ENCODE data around the gene RGMA.

Gene RGMA

DNA sequence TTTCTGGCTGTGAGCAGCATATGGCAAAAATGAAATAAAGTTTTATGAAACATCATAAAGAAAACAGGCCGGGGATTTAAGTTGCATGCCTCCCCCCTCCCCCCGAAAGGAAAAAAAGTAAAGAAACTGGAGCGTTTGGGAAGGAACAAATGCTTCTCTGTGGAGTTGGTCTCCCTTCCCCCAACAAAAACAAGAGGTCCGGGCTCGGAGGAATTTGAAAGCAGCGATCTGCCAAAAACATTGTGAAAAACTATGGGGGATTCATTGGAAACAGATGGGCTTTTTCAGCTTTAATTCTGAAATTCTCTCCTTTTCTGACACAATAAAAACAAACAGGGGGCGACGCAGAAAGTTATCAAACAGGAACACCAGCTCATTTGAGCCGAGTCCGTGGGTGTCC lies 17.0 kb downstream of the RGMA start:
- peak; percentile 42 for DNase-seq (ENCODE audit: extremely low spot score)
- CTCF ChIA-PET, result interaction anchor here (1.0 to 2.4 kb wide), 5 partner anchors 16 to 1048 kb away, joined by 3 to 13 read pairs (median 5); no protein-coding TSS in a partner anchor
- POLR2A ChIA-PET, result interaction anchor here (1.0 to 3.5 kb wide), 8 partner anchors 10 to 51 kb away, joined by 3 to 12 read pairs (median 4); no protein-coding TSS in a partner anchor
- TF ChIP-seq FOXM1 (IDR thresholded peaks at IDR 0.05; ENCODE audit: borderline replicate concordance) (no peak), L3MBTL2 (conservative IDR thresholded peaks at IDR 0.05) (no peak; the same call in 1 of the 2 replicates), SP1 (IDR thresholded peaks at IDR 0.05) (no peak)

DNA sequence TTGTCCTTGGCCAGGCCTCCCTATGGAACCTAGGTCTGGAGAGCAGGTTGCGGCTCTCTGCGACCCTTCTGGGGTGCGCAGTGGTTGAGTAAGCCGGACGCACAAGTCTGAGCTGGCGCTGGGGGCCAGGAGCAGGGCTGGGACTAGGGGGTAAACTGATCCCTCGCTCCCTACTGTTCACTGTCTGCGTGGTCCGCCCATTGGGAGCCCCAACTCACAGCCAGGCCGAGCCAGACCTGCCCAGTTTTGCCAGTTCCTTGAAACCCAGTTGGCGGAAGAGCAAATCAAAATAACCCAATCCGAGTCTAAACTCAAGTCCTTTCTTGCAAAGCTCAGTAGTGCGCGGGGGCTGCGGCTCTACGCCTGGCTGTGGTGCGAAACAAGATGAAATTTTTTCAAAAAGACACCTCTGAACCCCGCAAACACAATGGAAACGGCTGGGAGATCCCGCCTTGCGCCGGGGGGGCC lies 17.5 kb downstream of the RGMA start:
- no peak for TF ChIP-seq ELF4 (IDR thresholded peaks at IDR 0.05)
- TF ChIP-seq HDGF (IDR thresholded peaks at IDR 0.05; ENCODE audit: borderline replicate concordance), result no peak
- TF ChIP-seq ARNT (IDR thresholded peaks at IDR 0.05), result no peak
- TF ChIP-seq FOXA1 (IDR thresholded peaks at IDR 0.05), result no peak
- TF ChIP-seq FOXM1 (IDR thresholded peaks at IDR 0.05; ENCODE audit: borderline replicate concordance), result no peak
- no peak for TF ChIP-seq SUZ12 (IDR thresholded peaks at IDR 0.05)
- no peak for TF ChIP-seq LEF1 (IDR thresholded peaks at IDR 0.05; ENCODE audit: borderline replicate concordance)
- no peak for TF ChIP-seq FOXK2 (IDR thresholded peaks at IDR 0.05)
- no peak for TF ChIP-seq L3MBTL2 (conservative IDR thresholded peaks at IDR 0.05)
- no peak for TF ChIP-seq CTBP1 (IDR thresholded peaks at IDR 0.05; ENCODE audit: borderline replicate concordance)
- no peak for TF ChIP-seq NFRKB (IDR thresholded peaks at IDR 0.05)
- TF ChIP-seq BHLHE40 (IDR thresholded peaks at IDR 0.05; ENCODE audit: borderline replicate concordance), result no peak
- TF ChIP-seq ZNF384 (IDR thresholded peaks at IDR 0.05), result no peak
- no peak for TF ChIP-seq SP1 (IDR thresholded peaks at IDR 0.05)
- TF ChIP-seq TARDBP (IDR thresholded peaks at IDR 0.05), result no peak
- TF ChIP-seq, protein P1, sequence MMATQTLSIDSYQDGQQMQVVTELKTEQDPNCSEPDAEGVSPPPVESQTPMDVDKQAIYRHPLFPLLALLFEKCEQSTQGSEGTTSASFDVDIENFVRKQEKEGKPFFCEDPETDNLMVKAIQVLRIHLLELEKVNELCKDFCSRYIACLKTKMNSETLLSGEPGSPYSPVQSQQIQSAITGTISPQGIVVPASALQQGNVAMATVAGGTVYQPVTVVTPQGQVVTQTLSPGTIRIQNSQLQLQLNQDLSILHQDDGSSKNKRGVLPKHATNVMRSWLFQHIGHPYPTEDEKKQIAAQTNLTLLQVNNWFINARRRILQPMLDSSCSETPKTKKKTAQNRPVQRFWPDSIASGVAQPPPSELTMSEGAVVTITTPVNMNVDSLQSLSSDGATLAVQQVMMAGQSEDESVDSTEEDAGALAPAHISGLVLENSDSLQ (IDR thresholded peaks at IDR 0.05), result no peak
- CTCF ChIA-PET, result interaction anchor here (1.2 to 2.4 kb wide), 4 partner anchors 16 to 1048 kb away, joined by 4 to 13 read pairs (median 6); no protein-coding TSS in a partner anchor
- POLR2A ChIA-PET, result interaction anchor here (1.0 to 3.5 kb wide), 9 partner anchors 10 to 171 kb away, joined by 3 to 12 read pairs (median 3); partner anchors contain the start of gene CHD2
- DNase-seq (ENCODE audit: extremely low spot score), result no peak

DNA sequence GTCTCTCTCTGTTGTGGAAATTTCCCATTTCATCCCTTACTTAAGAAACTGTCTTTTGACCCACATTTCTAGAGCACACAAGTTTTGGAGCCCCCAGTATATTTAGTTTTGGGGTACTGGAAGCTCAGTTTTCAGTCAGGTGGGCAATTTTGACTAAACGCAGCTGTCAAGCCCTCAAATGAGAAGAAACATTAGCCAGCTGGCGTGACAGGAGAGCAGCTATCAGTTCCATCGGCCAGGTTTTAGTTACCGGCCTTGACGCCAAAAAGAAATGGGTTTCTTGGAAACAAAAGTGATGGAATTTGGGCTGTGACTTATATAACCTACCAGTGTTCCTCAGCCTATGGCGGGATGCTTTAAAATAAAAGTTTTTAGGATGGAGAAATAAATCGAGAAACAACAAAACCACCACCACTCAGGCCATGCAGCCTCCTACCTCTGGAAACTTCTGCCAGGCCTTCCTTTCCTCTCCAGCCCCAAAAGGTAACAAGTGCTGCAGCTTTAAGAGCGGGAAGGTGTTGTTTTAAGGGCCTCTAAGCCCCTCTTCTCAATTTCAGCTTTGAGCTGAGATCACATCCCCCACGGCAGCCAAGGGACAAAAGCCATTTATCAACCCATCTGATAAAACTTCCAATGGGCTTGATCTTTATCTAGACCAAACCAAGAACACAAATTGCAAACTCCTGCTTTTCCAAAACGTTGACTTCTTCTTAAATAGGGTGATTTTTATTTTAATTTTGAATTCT lies 18.3 kb downstream of the RGMA start:
- no peak for DNase-seq (ENCODE audit: extremely low spot score)
- ChIA-PET CTCF (interaction anchor here (1.0 to 2.4 kb wide), 3 partner anchors 17 to 356 kb away, joined by 3 to 13 read pairs (median 4); no protein-coding TSS in a partner anchor), POLR2A (interaction anchor here (1.0 to 3.5 kb wide), 5 partner anchors 9 to 171 kb away, joined by 3 to 12 read pairs (median 6); partner anchors contain the start of gene CHD2)
- TF ChIP-seq TARDBP (IDR thresholded peaks at IDR 0.05), result no peak
- TF ChIP-seq FOXM1 (IDR thresholded peaks at IDR 0.05; ENCODE audit: borderline replicate concordance), result no peak
- TF ChIP-seq ARNT (IDR thresholded peaks at IDR 0.05), result no peak
- TF ChIP-seq L3MBTL2 (conservative IDR thresholded peaks at IDR 0.05), result no peak

- POLR2A ChIA-PET, result interaction anchor here (1.8 to 2.3 kb wide), 2 partner anchors 10 to 33 kb away, joined by 6 to 9 read pairs; no protein-coding TSS in a partner anchor
- CTCF ChIA-PET, result interaction anchor here (1.0 kb wide), 2 partner anchors 34 to 356 kb away, joined by 3 to 4 read pairs; no protein-coding TSS in a partner anchor
- no peak for DNase-seq (ENCODE audit: extremely low spot score)
- TF ChIP-seq ZNF384 (IDR thresholded peaks at IDR 0.05) (no peak), FOXA1 (IDR thresholded peaks at IDR 0.05) (no peak), ELF4 (IDR thresholded peaks at IDR 0.05) (no peak), SUZ12 (IDR thresholded peaks at IDR 0.05) (no peak), TARDBP (IDR thresholded peaks at IDR 0.05) (no peak), HDGF (IDR thresholded peaks at IDR 0.05; ENCODE audit: borderline replicate concordance) (no peak), L3MBTL2 (conservative IDR thresholded peaks at IDR 0.05) (no peak), CTBP1 (IDR thresholded peaks at IDR 0.05; ENCODE audit: borderline replicate concordance) (no peak), FOXK2 (IDR thresholded peaks at IDR 0.05) (no peak), NFRKB (IDR thresholded peaks at IDR 0.05) (no peak), SP1 (IDR thresholded peaks at IDR 0.05) (no peak), LEF1 (IDR thresholded peaks at IDR 0.05; ENCODE audit: borderline replicate concordance) (no peak), BHLHE40 (IDR thresholded peaks at IDR 0.05; ENCODE audit: borderline replicate concordance) (no peak), ARNT (IDR thresholded peaks at IDR 0.05) (no peak), FOXM1 (IDR thresholded peaks at IDR 0.05; ENCODE audit: borderline replicate concordance) (no peak)
- TF ChIP-seq, protein P1 (IDR thresholded peaks at IDR 0.05), result no peak
These were observed 18.9 kb downstream of the RGMA start for GRCh38 chr15:93070132-93070531.

DNA sequence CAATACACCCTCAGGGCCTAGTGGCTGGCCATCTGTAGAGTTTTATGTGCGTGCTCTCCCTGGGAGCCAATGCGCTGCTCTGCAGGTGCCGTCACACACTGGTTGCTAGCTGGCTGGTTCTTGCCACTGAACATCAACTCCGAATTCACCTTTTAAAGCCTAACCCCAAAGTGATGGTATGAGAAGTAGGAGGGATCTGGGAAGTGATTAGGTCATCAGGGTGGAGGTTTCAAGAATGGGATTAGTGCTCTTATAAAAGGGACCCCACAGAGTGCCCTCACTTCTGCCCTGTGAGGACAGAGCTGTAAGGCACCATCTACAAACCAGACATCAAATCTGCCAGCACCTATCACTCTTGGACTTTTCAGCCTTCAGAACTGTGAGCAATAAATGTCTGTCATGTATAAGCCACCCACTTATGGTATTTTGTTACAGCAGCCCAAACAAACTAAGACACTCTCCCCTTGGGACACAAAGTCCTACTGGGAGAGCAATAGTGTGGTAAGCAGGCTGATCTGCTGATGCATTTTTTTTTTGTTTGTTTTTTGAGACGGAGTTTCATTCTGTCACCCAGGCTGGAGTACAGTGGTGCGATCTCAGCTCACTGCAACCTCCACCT lies 20.3 kb downstream of the RGMA start:
- ChIA-PET POLR2A (interaction anchor here (1.3 kb wide), 1 partner anchor 9 kb away, joined by 6 read pairs; no protein-coding TSS in a partner anchor), CTCF (interaction anchor here (0.7 to 1.4 kb wide), 3 partner anchors 20 to 73 kb away, joined by 3 to 5 read pairs (median 3); no protein-coding TSS in a partner anchor)
- TF ChIP-seq NFRKB (IDR thresholded peaks at IDR 0.05), result no peak
- peak; percentile 95 for TF ChIP-seq CTBP1 (IDR thresholded peaks at IDR 0.05; ENCODE audit: borderline replicate concordance)
- TF ChIP-seq LEF1 (IDR thresholded peaks at IDR 0.05; ENCODE audit: borderline replicate concordance), result peak; percentile 68; the same call in 1 of the 2 replicates
- no peak for TF ChIP-seq BHLHE40 (IDR thresholded peaks at IDR 0.05; ENCODE audit: borderline replicate concordance)
- TF ChIP-seq, protein P1 (IDR thresholded peaks at IDR 0.05), result peak; percentile 95
- 0 out of 2 replicates have a peak, but pooled peaks have one; percentile 2 for TF ChIP-seq ARNT (IDR thresholded peaks at IDR 0.05)
- DNase-seq (ENCODE audit: extremely low spot score), result peak; percentile 65

Data from HEK293T (cell line).